Psoas muscle (tissue), 8 donors: ENCODE data around the gene TTC19. TPM values are rescaled to one million over a fixed set of nuclear protein-coding genes. Genes with fewer than 3 reads are reported as not detected.
A peak's percentile ranks its signal among the peaks of the same experiment; 100 is the strongest.

Experiments used
- ATAC-seq, 4 donors: fragments of 200-7000 bp; cut with Tn5 transposase; one replicate each; pipeline ENCODE4 v1.9.1; 2020; ENCODE audit warnings: moderate library complexity in 3 of 4, mild to moderate bottlenecking in 2 of 4
- DNase-seq, 2 donors: peaks; one replicate each; pipeline ENCODE4 v3.0.0-alpha.2; 2020
- H3K27ac ChIP-seq: fragments of 200-600 bp; one replicate; pipeline ENCODE4 v1.8.0; 2022
- H3K27me3 ChIP-seq, 3 donors: fragments of 200-600 bp in 1 of 3; one replicate each; pipeline versions ENCODE4 v1.6.1 to v1.8.0; 2013 to 2022; ENCODE audit warnings: low read length in 2 of 3, mild to moderate bottlenecking in 2 of 3, moderate library complexity in 1 of 3; ENCODE audit not compliant: insufficient read depth in 3 of 3
- H3K36me3 ChIP-seq, 2 donors: fragments of 200-600 bp in 1 of 2; one replicate each; pipeline versions ENCODE4 v1.6.1 to v1.8.0; 2013 to 2022; ENCODE audit warnings: low read depth in 1 of 2, mild to moderate bottlenecking in 1 of 2, moderate library complexity in 1 of 2; ENCODE audit not compliant: insufficient read depth in 1 of 2
- H3K4me1 ChIP-seq: fragments of 200-600 bp; one replicate; pipeline ENCODE4 v1.8.0; 2022
- H3K4me3 ChIP-seq: fragments of 200-600 bp; one replicate; pipeline ENCODE4 v1.8.0; 2022; ENCODE audit warnings: mild to moderate bottlenecking
- H3K9me3 ChIP-seq: fragments of 200-600 bp; one replicate; pipeline ENCODE4 v1.8.0; 2022
- WGBS, 3 donors: extraction: QIAGEN DNeasy Blood & Tissue Kit; methylation state at CpG; one replicate each; pipeline versions ENCODE4 v1.1.6 to v1.1.7; 2013; 5-methylcytosine and 5-hydroxymethylcytosine counted together
- intact Hi-C, 2 donors: fragments of 100-400 bp; cut with DNase I; formaldehyde crosslinking; loops; one replicate each; pipeline versions ENCODE4 v1.11.0 to v1.14.2; 2022
- polyA plus RNA-seq, 3 donors: library from polyadenylated mRNA; stranded (reverse); fragments of 200-250 nt; gene quantifications; one replicate each; pipeline ENCODE4 v1.2.3, GENCODE V29; 2013
- total RNA-seq, 4 donors: library from RNA; stranded (reverse); fragmentation: NEBNext Ultra II Directional in 2 of 4; extraction: Animal tissue kit (Norgen Biotek cat#: 25700) in 2 of 4; gene quantifications; one replicate each; pipeline versions ENCODE4 v1.2.1 to v1.2.4, GENCODE V29; 2021 to 2023
- TF ChIP-seq, protein P1 (sequence below): fragments of 200-600 bp; IDR thresholded peaks from one replicate; pipeline ENCODE4 v1.8.0; 2022; ENCODE audit warnings: antibody characterized with exemption
- donor health status: healthy with polysubstance abuse.
- donor health status: DM: no; HTN: no; CAD: no; lungs with moderate emphysema.
- donor health status: Bipolar disorder and iron deficiency.
- donor health status: healthy.
- donor health status: DM: yes; HTN: yes; CAD: no.
- donor health status: DM: no; HTN: no; CAD: no.
- donor health status: DM: no; HTN: no; CAD: no.
- donor health status: DM: yes; HTN: yes; CAD: no.

The TTC19 gene
- total and polyA plus RNA-seq, 7 donors, result 16.5 to 34.2 (median 27.2) TPM

DNA sequence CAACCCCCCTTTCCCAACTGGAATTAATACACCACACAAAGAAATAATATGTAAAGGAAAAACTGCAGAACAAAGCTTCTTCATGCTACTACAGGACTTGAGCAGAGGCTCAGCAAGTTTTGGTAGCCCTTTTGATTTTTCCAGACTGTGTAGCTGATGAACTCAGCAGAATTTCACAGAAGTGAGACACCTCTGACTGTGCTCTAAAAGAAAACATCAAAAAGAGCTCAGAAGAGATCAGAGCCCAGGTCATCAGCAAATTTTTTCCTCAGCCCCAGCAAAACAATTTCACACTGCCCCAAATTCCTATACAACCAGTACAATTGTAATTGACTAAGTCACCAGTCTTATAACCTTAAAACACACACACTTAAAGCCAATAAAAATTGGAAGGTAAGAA lies 38.0 kb downstream of the TTC19 start:
- intact Hi-C loops, result no loop called here
- no peak overlapping the region for H3K4me3 ChIP-seq
- no peaks in the 10 kb centered on the region for H3K9me3 ChIP-seq
- peaks cover 8 to 100% of the 10 kb centered on the region in 2 donors for H3K36me3 ChIP-seq
- TF ChIP-seq, protein P1, sequence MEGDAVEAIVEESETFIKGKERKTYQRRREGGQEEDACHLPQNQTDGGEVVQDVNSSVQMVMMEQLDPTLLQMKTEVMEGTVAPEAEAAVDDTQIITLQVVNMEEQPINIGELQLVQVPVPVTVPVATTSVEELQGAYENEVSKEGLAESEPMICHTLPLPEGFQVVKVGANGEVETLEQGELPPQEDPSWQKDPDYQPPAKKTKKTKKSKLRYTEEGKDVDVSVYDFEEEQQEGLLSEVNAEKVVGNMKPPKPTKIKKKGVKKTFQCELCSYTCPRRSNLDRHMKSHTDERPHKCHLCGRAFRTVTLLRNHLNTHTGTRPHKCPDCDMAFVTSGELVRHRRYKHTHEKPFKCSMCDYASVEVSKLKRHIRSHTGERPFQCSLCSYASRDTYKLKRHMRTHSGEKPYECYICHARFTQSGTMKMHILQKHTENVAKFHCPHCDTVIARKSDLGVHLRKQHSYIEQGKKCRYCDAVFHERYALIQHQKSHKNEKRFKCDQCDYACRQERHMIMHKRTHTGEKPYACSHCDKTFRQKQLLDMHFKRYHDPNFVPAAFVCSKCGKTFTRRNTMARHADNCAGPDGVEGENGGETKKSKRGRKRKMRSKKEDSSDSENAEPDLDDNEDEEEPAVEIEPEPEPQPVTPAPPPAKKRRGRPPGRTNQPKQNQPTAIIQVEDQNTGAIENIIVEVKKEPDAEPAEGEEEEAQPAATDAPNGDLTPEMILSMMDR, result no peak
- no peak for ATAC-seq
- H3K27ac ChIP-seq, result no peak overlapping the region
- DNase-seq, result no peak
- no peaks in the 10 kb centered on the region for H3K27me3 ChIP-seq
- H3K4me1 ChIP-seq, result no peaks in the 10 kb centered on the region

DNA sequence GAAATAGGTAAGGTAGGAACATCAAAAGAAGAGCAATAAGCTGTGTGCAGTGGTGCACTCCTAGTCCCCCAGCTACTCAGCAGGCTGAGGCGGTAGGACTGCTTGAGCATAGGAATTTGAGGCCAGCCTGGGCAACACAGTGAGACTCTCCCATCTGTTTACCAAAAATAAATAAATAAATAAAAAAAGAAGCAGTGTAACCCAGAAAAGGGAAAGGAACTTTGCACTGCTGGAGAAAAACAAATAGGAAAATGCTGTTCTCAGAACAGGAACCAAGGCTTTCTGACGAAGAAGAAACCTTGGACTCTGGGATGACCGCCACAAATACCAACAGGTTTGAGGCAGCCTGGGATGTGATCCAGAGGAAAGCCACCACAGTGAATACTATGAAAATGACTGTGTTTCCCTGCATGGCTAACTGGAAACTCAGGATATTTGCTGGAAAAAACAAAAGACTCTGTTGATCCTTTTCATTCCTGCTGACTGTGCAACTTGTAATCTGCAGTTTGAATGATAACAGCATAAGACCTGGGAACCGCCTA lies 41.2 kb downstream of the TTC19 start:
- TF ChIP-seq, protein P1, result no peak
- no peak overlapping the region for H3K4me3 ChIP-seq
- ATAC-seq (peak; percentile 9 to 39 (median 31)), DNase-seq (no peak)
- H3K36me3 ChIP-seq, result peaks cover 6 to 99% of the 10 kb centered on the region in 2 donors
- no peaks in the 10 kb centered on the region for H3K9me3 ChIP-seq
- no peaks in the 10 kb centered on the region for H3K27me3 ChIP-seq
- H3K27ac ChIP-seq, result no peak overlapping the region
- no peaks in the 10 kb centered on the region for H3K4me1 ChIP-seq
- intact Hi-C loops, result no loop called here
- 84 to 90% (median 86%) methylated on average over 4 of the region's 4 CpGs for WGBS, 3 donors

DNA sequence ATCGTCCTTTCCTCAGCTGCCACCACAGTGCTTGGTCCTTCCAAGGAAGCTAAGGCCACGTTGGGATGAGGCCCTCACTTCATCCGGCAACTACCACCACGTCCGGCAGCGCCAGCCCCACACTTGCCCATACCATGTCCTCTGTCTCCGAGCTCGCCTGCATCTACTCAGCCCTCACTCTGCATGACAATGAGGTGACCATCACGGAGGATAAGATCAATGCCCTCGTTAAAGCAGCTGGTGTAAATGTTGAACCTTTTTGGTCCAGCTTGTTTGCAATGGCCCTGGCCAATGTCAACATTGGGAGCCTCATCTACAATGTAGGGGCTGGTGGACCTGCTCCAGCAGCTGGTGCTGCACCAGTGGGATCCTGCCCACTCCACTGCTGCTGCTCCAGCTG lies 44.9 kb downstream of the TTC19 start:
- TF ChIP-seq, protein P1, result no peak
- intact Hi-C loops, result no loop called here
- H3K36me3 ChIP-seq, result peaks cover 1 to 98% of the 10 kb centered on the region in 2 donors
- ATAC-seq (no peak), DNase-seq (no peak)
- no peaks in the 10 kb centered on the region for H3K27me3 ChIP-seq
- no peak overlapping the region for H3K4me3 ChIP-seq
- H3K9me3 ChIP-seq, result no peaks in the 10 kb centered on the region
- no peak overlapping the region for H3K27ac ChIP-seq
- 84 to 89% (median 88%) methylated on average over 10 of the region's 10 CpGs for WGBS, 3 donors
- no peaks in the 10 kb centered on the region for H3K4me1 ChIP-seq

DNA sequence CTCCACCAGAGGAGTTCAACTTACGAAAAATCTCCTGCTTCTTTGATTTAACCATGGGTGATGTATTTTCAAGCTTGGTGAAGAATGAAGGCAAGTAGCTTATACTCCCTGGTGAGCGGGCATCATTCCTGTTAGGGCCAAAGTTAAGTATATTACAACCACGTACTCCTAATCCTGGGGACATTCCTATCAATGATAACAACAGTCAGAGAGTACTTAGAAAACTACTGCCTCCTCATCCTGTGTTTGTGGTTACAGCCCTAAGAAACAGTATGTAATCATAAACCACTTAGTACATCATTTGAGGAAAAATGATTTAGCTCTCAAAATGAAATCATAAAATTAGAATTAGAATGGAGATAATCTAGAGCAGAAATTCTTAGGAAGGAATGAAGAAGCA lies 47.3 kb downstream of the TTC19 start:
- Histone ChIP-seq H3K4me3 (no peak overlapping the region), H3K9me3 (no peaks in the 10 kb centered on the region), H3K36me3 (peaks cover 0 to 76% of the 10 kb centered on the region in 2 donors), H3K4me1 (no peaks in the 10 kb centered on the region), H3K27ac (no peak overlapping the region), H3K27me3 (no peaks in the 10 kb centered on the region)
- no peak for ATAC-seq
- intact Hi-C loops, result no loop called here
- 91 to 96% (median 94%) methylated on average over 3 of the region's 3 CpGs for WGBS, 3 donors
- TF ChIP-seq, protein P1, result no peak
- no peak for DNase-seq

DNA sequence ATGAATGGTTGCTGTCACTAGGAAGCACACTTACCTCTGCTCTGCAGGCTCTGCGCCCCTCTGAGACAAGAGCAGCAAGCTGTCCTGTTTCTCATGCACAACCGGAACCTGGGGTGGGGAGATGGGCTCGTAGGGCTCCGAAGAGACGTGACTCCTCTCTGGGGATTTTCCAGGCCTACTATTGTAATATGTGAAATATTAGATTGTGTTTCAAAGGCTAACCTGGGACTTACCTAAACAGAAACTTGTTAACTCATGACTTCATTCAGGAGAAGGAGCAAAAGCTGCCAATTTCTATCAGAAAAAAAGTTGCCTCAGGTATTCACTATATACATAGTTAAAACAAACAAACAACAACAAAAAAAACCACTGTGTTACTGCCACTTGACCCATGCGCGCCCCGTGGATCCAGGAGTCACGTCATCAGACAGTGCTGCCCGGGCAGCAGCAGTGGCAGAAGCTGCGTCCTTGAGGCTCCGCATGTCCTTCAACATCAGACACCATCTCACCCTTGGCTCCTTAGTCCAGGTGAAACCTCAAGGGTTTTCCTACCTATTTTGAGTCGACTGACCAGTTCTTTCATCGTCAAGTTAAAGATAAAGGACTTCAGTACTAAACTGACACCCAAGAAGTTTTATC lies 49.3 kb downstream of the TTC19 start:
- no peak overlapping the region for H3K4me3 ChIP-seq
- H3K27ac ChIP-seq, result no peak overlapping the region
- ATAC-seq (no peak), DNase-seq (no peak)
- no peaks in the 10 kb centered on the region for H3K4me1 ChIP-seq
- H3K9me3 ChIP-seq, result no peaks in the 10 kb centered on the region
- 82 to 90% (median 89%) methylated on average over 14 of the region's 14 CpGs for WGBS, 3 donors
- peaks cover 0 to 71% of the 10 kb centered on the region in 2 donors for H3K36me3 ChIP-seq
- H3K27me3 ChIP-seq, result no peaks in the 10 kb centered on the region
- TF ChIP-seq, protein P1, result no peak
- intact Hi-C loops, result no loop called here
